Osteocyte (in vitro differentiated cells): ENCODE results near the gene BCAR3. TPM values are rescaled to one million over a fixed set of nuclear protein-coding genes. Genes with fewer than 3 reads are reported as not detected.

ENCODE experiments used
- DNase-seq: peaks from one replicate; pipeline ENCODE4 v3.0.0; 2021; ENCODE audit warnings: mixed read lengths; ENCODE audit not compliant: unreplicated experiment; ENCODE audit errors: extremely low spot score
- H3K27ac Mint-ChIP-seq: one replicate; pipeline ENCODE4 v1.8.0; 2021; ENCODE audit warnings: mild to moderate bottlenecking, mixed read lengths; ENCODE audit not compliant: unreplicated experiment
- H3K27me3 Mint-ChIP-seq: one replicate; pipeline ENCODE4 v1.8.0; 2021; ENCODE audit warnings: mixed read lengths; ENCODE audit not compliant: unreplicated experiment
- H3K36me3 Mint-ChIP-seq: one replicate; pipeline ENCODE4 v1.8.0; 2021; ENCODE audit warnings: mixed read lengths; ENCODE audit not compliant: unreplicated experiment
- H3K4me1 Mint-ChIP-seq: one replicate; pipeline ENCODE4 v1.8.0; 2021; ENCODE audit warnings: mixed read lengths; ENCODE audit not compliant: unreplicated experiment
- H3K4me3 Mint-ChIP-seq: one replicate; pipeline ENCODE4 v1.8.0; 2021; ENCODE audit warnings: mild to moderate bottlenecking, moderate library complexity, mixed read lengths; ENCODE audit not compliant: unreplicated experiment
- H3K9me3 Mint-ChIP-seq: one replicate; pipeline ENCODE4 v1.8.0; 2021; ENCODE audit warnings: mixed read lengths; ENCODE audit not compliant: unreplicated experiment
- CTCF ChIP-seq: fragments of 200-600 bp; sonication (generic); IDR thresholded peaks from 2 replicates; pipeline ENCODE4 v1.5.0; 2021; ENCODE audit warnings: antibody characterized with exemption, mild to moderate bottlenecking, moderate library complexity
- total RNA-seq: library from RNA; stranded (reverse); gene quantifications from 2 replicates; pipeline ENCODE4 v1.2.1, GENCODE V29; 2021

Gene BCAR3
- total RNA-seq, 1 donor from 2014 or later = 8.8 TPM

DNA sequence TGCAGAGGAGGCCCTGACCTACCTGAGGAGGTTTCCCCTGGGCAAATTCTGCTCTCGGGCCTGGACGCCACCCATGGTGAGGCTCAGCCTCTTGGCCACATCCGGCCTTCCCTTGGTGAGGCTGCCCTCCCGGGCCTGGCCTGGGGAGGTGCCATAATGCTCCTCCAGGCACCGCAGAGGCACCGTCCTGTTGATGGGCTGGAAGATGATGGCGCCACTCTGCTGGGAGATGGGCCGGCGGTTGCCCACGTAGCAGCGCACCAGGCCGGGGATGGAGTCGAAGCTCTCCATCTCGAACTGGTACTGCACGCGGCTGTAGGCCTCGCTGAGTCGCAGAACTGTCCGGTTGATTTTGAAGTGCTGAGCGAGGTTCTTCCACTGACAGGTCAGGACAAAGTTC, 92.7 kb downstream of the BCAR3 start:
- peaks cover 50% of the 10 kb centered on the region for H3K4me1 Mint-ChIP-seq
- no peak overlapping the region for H3K27ac Mint-ChIP-seq
- no peak for TF ChIP-seq CTCF
- H3K36me3 Mint-ChIP-seq = peaks cover 24% of the 10 kb centered on the region
- no peak overlapping the region for H3K4me3 Mint-ChIP-seq
- no peaks in the 10 kb centered on the region for H3K9me3 Mint-ChIP-seq
- DNase-seq = no peak
- no peaks in the 10 kb centered on the region for H3K27me3 Mint-ChIP-seq

DNA sequence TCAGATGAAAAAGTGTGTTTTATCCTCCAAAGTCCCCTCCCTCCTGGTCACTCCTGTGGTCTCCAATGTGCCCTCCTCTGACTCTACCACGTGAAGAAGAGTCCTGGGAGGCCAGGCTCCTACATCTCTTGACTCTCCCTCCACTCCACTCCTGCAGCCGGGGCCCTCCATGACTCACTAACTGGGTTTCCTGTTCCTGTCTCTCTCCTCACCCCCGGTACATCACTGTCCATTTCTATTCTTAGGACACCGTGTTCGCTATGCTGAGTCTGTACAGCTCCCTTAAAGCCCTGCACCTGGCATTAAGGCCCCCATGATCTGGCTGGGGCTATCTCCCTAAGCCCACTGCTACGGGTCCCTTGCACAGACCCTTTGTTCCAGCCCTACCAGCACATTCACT, 93.4 kb downstream of the BCAR3 start:
- no peak for DNase-seq
- no peaks in the 10 kb centered on the region for H3K27me3 Mint-ChIP-seq
- H3K9me3 Mint-ChIP-seq = no peaks in the 10 kb centered on the region
- no peak for TF ChIP-seq CTCF
- H3K36me3 Mint-ChIP-seq = peaks cover 25% of the 10 kb centered on the region
- H3K4me3 Mint-ChIP-seq = no peak overlapping the region
- H3K4me1 Mint-ChIP-seq = peaks cover 47% of the 10 kb centered on the region
- no peak overlapping the region for H3K27ac Mint-ChIP-seq

GRCh38 chr1:93587354-93587753, 94.3 kb downstream of the BCAR3 start:
- Mint-ChIP-seq H3K4me1 (peaks cover 52% of the 10 kb centered on the region), H3K9me3 (no peaks in the 10 kb centered on the region), H3K36me3 (peaks cover 29% of the 10 kb centered on the region), H3K4me3 (no peak overlapping the region), H3K27ac (no peak overlapping the region), H3K27me3 (no peaks in the 10 kb centered on the region)
- no peak for TF ChIP-seq CTCF
- DNase-seq = no peak

- H3K36me3 Mint-ChIP-seq = peaks cover 27% of the 10 kb centered on the region
- peaks cover 37% of the 10 kb centered on the region for H3K4me1 Mint-ChIP-seq
- H3K27ac Mint-ChIP-seq = peak overlapping the region; percentile 13
- no peaks in the 10 kb centered on the region for H3K27me3 Mint-ChIP-seq
- TF ChIP-seq CTCF = no peak
- H3K4me3 Mint-ChIP-seq = no peak overlapping the region
- H3K9me3 Mint-ChIP-seq = no peaks in the 10 kb centered on the region
- DNase-seq = no peak
Measured at GRCh38 chr1:93585059-93585966, 96.3 kb downstream of the BCAR3 start.

DNA sequence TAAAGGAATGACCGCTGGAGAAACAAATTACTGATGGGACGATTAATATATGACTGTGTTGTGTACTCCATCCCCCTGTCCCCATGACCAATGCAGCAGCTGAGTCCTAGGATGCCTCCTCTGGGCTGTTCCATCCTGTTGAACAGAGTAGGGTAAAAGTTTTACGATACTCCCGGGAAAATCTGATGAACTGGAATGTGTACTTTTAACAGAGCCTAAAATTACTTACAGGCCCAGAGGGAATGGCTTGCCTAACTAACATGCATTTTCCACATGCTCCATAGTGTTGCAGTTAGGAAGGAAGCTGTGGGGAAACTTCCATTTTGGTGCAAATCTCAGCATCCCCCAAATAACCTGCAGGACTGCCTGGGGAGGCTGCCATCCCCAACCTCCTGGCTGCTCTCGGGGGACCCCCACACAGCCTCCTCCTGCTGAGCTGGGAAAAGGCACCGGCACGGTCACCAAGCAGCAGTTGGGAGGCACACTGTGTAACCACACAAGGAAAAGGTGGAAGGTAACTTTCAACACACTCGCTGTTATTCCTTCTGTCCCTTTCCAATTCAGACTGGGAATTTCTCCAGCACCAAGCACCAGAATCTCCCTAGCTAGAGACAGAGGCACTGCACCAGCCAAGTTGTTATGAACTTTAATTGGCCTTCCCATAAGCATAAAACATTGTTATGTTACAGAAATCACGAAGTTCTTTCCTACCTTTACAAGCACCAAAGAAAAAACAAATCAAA, 97.2 kb downstream of the BCAR3 start:
- DNase-seq = no peak
- Mint-ChIP-seq H3K27me3 (no peaks in the 10 kb centered on the region), H3K27ac (peak overlapping the region; percentile 71), H3K36me3 (peaks cover 23% of the 10 kb centered on the region), H3K4me3 (no peak overlapping the region), H3K4me1 (peaks cover 46% of the 10 kb centered on the region), H3K9me3 (no peaks in the 10 kb centered on the region)
- no peak for TF ChIP-seq CTCF
